GM18951 (cell line): ENCODE measurements around the gene FSCN2.
"Not testable (repeated sequence)": the region's sequence is repeated elsewhere in the genome, so short reads cannot be mapped to it uniquely, and the experiment has no call there.

ENCODE experiments used
- POLR2A ChIP-seq: IDR thresholded peaks from 4 replicates; pipeline ENCODE4 v1.6.1; 2011; ENCODE audit warnings: mild to moderate bottlenecking; ENCODE audit not compliant: insufficient read length, insufficient read depth; ENCODE audit errors: extremely low read depth
- in situ Hi-C: fragments of 300-500 bp; cut with MboI; formaldehyde crosslinking; loops from one replicate; pipeline ENCODE4 v1.12.0; 2022; ENCODE audit warnings: low sequenced_read_pairs, mixed read lengths, inconsistent platforms; ENCODE audit not compliant: unreplicated experiment

FSCN2 gene

DNA sequence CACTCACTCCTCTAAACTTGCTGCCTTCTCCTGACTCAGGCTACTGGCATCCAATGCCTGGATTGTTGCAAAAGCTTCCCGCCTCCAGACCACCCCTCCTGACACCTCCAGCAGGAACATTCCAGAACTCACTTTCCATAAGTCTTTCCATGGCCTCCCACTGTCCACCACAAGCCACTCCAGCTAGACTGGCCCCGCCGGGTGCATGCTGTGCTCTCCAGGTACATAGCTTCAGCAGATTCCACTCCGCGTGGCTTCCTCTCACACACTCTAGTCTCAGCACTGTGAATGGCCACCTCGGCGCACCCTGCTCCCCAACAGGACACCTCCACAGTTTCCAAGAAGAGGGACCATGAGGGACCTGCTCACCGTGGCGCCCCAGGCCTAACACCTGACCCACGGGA lies 49.9 kb downstream of the FSCN2 start:
- in situ Hi-C loops = no loop called here
- no peak for TF ChIP-seq POLR2A

GRCh38 chr17:81578561-81579225 lies 50.5 kb downstream of the FSCN2 start:
- no peak for TF ChIP-seq POLR2A
- in situ Hi-C loops = no loop called here

DNA sequence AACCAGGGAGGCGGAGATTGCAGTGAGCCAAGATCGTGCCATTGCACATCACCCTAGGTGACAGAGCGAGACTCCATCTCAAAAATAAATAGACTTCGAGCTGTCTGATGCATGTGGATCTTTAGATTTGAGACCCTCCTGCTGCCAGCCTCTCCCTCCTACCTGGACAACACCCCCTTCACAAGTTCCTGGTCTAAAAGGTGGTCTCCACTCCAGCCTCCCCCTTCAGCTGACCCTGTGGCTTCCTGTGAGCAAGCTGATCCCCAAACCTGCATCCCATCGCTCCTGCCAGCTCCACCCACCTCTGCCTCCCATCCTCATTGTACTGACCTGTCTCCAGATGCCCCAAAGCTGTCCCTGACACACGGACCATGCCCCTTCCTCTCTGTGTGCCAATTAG lies 51.1 kb downstream of the FSCN2 start:
- in situ Hi-C loops = no loop called here
- TF ChIP-seq POLR2A = no peak

DNA sequence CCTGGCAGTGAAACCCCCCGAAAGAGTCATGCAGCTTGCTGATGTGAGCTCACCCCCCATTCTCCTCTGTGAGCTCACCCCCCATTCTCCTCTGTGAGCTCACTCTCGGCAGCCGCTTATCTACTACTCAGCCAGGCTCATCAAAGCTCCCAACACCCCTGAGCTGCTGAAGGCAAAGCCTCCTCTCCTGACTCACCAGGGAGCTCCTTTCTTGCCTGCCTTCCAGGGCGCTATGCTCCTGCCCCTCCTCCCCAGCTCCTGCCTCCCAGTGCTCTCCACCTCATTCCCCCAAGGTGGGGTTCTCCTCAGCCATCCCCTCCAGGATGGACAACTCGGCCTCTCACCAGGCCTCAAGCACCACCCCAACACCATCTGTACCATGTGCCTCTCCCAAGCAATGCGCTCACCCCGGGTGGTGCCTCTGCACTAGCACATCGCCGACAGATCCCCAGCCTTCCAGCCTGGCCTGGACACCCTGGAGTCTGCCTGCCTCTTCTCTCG lies 51.7 kb downstream of the FSCN2 start:
- no peak for TF ChIP-seq POLR2A
- in situ Hi-C loops = no loop called here

GRCh38 chr17:81580481-81580880 lies 52.3 kb downstream of the FSCN2 start:
- in situ Hi-C loops = no loop called here
- no peak for TF ChIP-seq POLR2A

DNA sequence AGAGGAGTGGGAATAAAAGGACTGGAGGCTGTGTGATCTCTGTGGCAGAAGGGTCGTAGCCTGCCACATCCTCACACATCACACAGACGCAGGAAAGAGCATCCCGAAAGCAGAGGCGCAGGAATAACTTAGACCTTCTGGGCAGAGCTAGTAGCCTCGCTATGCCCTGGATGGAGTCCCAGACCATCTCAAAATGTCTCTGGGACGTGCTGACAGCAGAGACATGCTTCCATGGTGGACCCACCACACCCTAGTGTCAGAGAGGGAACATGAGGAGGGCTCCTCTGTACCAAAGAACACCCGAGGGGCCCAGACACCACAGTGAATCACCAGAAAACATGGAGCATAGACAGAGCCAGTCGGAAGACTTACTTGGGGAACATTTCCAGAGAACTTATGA lies 53.6 kb downstream of the FSCN2 start:
- no peak for TF ChIP-seq POLR2A
- in situ Hi-C loops = no loop called here

DNA sequence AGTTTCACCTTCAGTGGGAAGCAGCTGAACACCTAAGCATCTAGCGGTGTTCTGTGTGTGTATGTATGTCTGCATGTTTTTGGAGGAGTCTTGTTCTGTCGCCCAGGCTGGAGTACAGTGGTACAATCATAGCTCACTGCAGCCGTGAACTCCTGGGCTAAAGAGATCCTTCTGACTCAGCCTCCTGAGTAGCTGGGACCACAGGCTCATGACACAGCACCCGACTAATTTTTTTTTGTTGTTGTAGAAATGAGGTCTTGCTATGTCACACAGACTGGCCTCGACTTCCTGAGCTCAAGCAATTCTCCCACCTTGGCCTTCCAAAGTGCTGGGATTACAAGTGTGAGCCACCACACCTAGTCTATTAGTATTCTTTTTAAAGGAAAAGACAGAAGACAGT lies 54.2 kb downstream of the FSCN2 start:
- TF ChIP-seq POLR2A = no peak
- in situ Hi-C loops = no loop called here

DNA sequence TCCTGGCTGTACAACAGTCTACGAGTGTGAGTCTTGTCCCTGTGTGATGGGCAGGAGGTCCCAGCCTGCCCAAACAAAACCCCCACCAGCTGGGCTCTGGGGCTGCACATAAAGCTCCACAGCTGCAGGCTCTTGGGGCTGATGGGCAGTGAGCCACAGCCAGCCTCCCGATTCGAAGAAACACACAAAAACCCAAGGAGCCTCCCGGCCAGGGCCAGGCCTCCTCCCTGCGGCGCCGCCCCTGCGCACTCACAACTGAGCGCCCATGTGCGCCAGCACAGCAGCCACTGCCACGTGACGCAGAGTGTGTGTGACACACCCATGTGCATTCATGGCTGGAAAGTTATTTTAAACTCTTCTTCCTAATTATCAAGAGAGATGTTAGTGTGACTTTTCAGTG lies 54.6 kb downstream of the FSCN2 start:
- in situ Hi-C loops = no loop called here
- TF ChIP-seq POLR2A = no peak

GRCh38 chr17:81583589-81584342 lies 55.6 kb downstream of the FSCN2 start:
- in situ Hi-C loops = no loop called here
- no peak for TF ChIP-seq POLR2A

GRCh38 chr17:81584771-81585170 lies 56.6 kb downstream of the FSCN2 start:
- in situ Hi-C loops = not testable (repeated sequence)

DNA sequence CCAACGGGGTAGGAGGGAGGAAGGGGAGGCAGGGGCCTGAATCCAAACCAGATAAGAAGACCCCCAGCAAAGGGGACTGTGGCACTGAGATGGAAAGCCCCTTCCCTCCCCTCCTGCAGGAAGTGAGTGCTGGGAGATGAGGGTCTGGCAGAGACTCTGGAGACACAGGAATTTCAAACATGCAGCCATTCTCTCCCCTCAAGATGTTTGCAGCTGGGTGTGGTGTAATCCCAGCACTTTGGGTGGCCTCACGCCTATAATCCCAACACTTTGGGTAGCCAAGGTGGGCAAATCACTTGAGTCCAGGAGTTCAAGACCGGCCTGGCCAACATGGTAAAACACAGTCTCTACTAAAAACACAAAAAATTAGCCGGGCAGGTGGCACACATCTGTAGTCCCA lies 57.9 kb downstream of the FSCN2 start:
- in situ Hi-C loops = no loop called here

More for the DNA sequence above, 57.9 kb downstream of the FSCN2 start:
- no peak for TF ChIP-seq POLR2A
